ENCODE measurements around the gene CAMTA1.

Gene CAMTA1

DNA sequence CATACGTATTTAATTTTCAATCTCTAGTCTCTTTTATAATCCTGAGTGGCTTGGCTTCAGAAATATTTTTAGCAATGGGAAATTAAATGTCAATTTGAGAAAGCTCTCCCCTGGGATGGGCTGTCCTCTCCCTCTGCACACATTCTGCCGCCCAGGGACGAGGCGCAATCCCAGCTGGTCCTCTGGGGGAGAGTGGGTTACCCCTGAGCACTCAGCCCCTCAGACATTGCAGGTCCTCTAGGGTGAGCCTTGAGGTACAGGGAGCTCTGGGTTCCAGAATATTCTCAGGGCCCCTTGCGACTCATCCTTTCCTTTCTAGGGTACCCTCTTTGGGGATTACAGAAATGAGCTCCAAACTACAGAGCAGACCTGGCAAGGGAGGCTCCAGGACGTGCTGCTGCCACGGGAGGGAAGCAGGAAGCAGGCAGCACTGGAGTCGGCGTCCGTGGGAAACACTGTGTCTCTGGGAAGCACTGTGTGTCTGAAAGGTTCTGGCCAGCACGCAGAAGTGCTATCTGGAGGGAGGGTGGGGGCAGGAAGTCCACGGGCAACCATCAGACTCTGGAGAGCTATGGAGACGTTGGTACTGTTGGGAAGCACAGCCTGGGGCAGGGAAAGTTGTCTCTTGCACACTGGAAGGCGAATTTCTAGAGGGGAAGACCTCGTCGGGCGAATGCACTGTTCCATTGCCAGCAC lies 642.5 kb downstream of the CAMTA1 start:
- DNase-seq: no peak

DNA sequence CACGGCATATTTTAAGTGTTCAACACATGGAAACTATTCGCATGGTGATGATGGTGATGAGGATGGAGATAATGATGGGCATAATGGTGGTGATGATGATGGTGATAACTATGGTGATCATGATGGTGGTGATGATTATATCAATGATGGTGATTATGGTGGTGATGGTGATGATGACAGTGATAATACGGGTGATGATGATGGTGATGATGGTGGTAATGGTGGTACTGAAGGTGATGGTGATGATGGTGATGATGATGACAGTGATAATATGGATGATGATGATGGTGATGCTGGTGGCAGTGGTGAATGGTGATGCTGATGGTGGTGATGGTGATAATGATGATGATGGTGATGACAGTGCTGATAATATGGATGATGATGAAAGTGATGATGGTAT lies 644.0 kb downstream of the CAMTA1 start:
- DNase-seq: no peak

DNA sequence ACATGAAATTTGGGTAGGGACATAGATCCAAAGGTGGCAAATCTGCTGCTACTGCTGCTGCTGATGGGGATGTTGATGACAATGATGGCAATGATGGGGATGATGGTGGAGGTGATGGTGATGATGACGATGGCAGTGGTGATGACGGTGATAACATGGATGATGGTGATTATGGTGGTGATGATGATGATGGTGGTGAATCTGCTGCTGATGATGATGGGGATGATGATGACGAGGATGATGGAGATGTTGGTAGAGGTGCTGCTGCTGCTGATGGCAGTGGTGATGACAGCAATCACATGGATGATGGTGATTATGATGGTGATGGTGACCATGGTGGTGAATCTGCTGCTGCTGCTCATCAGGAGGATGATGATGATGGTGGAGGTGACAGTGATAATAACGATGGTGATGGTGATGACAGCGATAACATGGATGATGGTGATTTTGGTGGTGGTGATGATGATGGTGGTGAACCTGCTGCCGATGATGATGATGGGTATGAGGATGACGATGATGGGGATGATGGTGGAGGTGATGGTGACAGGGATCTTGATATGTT lies 644.9 kb downstream of the CAMTA1 start:
- no peak for DNase-seq

DNA sequence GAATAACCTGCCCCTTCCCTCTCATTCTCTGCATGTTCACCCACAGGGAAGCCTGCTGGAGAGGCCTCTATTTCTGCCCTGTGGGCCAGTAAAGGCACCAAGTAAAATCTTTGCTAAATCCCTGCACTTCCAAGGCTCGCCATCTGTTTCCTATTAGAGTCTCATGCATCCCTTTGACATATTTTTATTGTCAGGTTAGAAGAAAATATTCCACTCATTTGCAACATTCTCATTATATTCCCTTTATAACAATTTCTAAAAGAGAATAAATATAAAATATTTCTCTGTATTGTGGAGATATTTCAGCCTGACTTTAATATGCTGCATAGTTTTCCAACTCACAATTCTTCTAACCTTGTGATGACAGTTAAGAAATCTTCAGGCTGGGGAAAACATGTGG lies 645.4 kb downstream of the CAMTA1 start:
- DNase-seq: no peak

DNA sequence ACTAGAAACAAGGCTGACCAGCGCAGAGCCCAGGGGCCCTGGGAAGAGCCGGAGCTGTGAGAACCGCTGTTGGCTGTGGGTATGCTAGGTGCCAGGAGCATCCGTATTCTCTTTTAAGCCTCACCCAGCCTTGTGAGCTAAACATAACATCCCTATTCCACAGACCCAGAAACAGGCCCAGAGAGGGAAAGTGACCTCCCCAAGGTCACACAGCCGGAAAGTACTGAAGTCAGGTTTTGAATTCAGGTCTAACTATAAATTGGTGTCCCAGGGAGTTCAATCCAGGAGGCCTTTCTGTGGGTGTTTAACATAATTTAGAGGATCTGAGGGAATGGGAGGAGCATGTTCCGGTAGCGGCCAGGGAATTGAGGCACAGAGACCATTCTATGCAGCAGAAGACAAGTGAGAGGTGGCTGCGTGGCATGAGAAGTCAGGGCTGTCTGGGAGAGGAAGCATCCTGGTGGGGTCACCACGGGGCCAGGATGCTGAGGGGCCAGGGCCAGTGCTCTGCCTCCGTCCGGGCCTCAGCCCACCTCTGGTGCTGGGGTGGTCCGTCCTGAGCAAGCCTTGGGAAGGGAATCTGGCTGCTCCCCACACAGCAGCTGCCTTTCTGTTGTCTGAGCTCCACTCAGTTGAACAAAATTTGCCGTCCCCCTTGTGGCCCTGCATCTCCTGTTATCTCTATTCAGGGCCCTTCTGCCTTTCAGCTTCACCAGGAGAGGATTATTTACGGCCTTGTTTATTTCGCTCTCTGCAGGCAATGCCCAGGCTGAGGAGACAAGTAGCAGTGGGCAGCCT lies 647.0 kb downstream of the CAMTA1 start:
- DNase-seq: no peak

DNA sequence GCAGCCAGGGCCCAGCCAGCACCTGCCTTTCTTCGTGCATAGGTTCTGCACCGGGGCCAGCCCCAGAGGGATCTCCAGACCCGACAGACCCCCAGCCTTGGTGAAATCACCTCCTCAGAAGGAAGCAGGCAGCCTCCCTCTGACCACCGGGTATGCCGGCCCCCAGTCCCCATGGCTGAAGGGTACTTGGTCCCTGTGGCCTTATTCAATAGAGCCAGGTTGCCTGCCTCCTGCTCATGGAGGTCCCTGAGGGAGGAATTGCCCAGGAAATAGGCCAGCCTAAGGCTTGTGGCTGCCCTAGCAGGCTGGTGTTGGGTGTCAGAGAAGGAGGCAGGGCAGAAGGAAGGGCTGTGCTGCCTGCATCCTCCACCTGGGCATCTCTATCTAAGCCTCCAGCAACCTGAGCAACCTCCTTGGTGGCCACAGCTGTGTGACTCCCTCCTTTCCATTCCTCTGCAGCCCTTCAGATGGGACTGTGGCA lies 647.7 kb downstream of the CAMTA1 start:
- DNase-seq: no peak

DNA sequence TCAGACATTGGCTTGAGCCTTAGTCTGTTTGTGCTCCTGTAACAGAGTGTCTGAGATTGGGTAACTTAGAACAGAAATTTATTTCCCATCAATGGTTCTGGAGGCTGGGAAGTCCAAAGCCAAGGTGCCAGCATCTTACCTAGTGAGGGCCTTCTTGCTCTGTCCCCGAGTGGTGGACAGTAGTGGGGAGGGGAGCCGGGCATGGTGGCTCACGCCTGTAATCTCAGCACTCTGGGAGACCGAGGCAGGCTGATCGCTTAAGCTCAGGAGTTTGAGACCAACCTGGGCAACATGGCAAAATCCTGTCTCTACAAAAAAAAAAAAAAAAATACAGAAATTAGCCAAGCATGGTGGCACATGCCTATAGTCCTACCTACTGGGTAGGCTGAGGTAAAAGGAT lies 649.3 kb downstream of the CAMTA1 start:
- DNase-seq: no peak

DNA sequence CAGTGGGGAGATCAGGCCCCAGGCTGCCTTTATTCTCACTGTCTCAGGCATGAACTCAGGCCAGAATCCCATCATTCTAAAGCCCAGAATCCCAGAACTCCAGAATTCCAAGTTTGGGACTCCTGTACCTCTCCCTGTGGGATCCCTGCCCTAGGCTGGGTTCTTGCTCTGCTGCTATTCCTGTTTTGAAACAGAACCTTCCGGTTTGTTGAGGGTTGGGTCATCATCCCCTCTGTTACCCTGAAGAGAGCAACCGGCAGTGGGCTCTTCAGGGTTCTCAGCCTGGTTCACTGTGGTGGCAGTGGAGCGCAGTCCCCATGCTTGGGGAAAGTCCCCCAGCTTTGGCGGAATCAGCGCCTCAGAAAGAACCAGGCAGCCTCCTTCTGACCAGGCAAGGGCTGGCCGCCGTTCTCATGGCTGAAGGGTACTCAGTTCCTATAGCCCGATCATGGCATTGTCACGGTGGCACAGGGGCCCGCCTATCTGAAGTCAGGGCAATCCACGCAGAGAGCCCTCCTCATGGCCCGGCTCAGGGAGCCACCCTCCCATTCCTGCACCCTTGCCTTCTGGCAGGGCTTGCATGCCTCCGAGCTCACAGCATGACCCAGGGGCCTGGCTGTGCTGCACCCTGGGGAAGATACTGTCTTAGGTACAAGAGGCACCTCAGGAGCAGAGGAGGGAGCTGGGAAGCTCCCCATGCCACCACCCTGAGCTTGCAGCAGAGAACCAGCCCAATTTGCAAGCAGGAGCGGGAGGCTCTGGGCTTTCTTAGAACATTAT lies 650.2 kb downstream of the CAMTA1 start:
- DNase-seq: no peak

DNA sequence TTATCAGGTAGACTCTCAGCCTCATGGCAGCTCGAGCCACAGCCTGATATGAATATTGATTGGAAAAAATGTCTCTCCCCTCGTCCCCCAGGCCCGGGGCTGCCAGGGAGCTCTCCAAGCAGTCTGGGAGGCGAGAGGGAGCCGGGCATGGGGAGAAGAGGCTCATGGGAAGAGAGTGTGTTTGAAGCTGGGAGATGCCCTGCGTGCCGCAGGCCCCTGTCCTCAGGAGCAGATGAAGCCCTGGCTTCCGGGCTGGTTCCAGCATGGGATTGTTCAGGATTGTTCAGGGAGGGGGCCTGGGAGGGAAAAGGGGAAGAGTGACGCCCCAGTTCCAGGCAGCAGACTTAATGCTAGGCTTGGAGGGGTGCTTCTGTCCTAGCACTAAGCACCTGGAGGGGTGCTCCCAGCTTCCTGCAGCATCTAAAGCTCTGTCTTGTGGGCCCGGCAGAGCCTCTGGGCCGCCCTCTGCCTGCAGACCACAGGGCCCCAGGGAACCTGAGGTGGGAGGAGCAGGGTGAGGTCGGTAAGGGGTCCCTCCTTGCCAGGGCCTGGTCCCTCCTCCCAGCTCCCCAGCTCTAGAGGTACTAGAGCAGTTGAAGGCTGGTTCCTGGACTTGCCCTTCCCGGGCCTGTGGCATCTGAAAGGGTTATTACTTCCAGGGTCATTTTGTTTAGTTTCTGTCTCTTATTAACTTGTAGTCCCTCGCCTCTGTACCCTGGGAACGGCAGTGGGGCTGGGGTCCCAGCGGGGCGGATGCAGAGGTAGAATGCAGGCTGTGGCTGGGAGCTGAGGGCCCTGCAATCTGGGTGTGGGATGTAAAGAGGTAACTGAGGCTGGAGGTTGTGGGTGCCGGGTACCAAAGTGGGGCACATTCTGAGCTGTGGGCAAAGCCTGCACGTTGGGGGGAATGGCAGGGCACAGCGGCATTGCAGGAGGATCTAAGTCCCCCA lies 651.1 kb downstream of the CAMTA1 start:
- no peak for DNase-seq

DNA sequence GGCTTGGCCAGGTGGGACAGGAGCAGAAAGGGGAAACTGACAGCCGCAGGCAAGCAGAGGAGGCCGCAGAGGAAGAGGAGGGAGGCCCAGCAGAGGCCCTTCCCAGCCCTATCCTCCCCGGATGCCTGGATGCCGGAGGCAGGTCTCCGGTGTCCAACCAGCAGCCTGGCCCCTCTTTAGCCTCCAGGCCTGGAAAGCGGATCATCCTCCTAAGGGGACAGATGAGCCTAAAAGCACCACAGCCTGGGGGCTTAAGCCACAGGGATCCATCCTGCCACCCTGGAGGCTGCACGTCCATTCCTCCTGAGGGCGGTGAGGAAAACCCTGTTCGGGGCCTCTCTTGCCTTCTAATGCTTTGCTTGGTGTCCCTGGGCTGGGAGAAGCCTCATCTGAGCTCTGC lies 651.8 kb downstream of the CAMTA1 start:
- no peak for DNase-seq

DNA sequence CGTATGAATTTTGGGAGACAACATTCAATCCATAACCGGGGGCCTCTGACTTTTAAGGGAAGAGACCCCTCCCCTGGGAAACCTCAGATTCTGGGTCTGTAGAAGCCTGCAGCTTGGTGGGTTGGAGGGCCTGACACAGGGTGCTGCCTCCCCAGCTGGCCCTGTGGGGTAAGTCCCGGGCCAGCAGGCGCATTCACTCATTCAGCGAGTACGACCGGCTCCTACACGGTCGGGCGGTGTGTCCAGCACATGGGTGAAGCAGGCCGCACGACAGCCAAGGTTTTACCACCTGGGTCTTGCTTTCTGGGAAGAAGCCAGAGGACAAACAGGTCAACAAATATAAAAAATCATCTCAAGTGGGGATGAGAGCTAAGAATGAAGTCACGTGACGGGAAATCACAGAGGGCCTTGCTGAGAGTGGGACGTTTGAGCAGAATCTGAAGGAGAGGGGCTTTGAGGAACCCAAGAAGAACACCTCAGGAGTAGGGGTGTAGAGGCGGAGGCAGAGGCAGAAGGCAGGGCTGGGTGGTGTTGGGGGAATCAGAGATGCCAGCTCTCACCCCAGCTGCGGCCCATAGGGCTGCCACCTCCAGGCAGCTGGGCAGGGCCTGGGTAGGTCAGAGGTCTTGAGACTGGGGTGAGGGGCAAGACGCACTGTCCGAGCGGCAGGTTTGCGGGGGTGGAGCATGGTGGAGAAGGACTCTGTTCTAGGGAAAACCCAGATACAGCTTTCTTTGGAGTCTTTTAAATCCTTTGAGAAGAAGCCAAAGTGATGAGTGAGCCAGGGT lies 652.5 kb downstream of the CAMTA1 start:
- no peak for DNase-seq

DNA sequence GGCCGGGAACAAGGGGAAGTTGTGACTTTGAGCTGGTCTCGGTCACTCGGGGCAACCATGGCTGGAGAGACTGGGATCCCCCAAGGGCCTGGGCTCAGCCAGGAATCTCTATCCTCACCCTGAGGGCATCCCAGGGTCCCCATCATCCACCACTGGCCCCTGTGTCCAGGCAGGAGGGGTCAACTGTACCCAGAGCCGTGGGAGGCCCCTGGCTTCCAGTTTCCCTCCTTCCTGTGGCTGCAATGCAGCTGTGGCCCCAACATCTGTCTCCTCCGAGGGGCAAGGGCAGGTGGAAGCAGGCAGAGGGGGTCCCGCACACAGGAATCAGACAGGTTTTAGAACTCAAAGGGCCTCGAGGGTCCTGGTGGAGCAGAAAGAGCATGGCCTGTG lies 653.1 kb downstream of the CAMTA1 start:
- DNase-seq: no peak

DNA sequence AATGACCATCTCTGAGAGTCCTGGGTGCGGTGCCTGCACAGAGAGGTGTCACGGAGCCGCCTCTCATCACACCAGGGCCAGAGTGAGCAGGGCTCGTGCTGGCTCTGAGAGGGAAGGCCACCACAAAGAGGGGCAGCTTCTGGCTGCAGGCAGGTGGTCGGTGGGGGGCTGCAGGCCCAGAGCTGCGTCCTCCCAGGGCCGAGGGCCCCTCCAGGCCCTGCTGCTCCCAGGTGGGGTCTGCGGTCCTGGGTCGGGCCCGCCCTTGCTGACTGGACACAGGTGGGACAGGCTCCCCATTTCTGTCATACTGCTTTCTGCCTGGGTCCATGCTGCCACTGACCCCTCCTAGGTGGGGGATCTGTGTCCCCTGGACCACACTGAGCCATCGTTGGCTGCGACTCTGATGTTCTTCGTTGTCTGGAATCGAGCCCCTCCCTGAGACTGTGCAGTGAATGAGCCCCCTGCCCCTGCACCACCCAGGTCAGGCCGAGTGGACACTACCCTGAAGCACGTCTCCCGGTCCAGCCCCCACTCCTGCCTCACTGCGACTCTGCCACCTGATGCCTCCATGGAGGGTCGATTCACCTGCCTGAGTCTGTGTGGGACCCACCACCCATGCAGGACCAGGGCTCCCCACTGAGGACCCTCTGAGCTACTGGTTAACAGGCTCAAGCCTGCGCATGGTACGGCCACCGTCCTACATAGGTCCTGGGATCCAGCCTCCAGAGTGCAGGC lies 653.8 kb downstream of the CAMTA1 start:
- DNase-seq: no peak

DNA sequence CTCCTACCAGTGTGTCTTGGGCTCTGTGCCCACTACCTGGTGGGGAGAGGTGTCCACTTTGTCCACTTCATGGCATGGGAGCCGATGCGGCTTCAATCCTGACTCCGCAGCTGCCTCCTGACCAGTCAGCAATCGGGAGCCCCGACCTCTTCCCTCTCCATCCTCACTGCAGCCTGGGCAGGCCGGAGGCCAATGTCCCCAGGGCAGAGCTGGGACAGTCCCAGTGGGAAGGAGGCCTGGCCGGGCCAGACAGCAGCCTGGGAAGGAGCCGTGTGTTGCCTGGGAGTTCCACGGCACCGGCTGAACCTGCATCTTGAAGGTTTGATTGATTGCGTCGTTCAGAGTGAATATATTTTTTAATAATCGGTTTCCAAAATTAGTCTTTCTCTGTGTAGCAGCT lies 654.9 kb downstream of the CAMTA1 start:
- no peak for DNase-seq

DNA sequence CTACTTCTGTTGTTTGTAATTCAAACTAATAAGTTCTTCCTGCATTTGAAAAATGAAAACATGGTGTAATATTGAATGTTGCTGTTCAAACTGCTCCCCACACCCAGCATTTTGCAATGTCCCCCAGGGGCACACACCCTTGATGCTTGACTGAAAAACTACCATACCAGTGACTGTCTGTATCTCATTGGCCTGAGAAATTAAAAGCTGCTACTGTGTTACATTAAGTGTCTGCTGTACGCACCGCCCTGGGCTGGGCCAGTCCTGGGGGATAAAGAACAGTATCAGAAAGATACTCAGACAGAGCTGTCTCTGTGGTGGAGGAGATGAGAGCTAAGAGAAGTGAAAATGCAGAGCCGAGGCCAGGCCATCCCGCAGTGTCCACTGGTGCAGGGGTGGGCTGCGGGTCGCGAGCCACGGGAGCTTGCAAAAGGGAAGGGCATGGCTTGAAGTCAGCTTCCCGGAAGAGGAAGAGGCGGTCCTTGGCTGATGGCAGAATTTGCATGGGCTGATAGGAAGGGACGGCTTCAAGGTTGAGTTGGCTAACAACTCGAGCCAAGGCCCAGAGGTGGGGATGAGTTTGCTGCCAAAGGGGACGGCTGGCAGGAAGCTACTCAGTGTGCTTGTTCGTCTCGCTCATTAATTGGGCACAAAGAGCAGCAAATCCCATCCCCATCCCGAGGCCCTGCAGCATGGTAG lies 656.0 kb downstream of the CAMTA1 start:
- DNase-seq: no peak

DNA sequence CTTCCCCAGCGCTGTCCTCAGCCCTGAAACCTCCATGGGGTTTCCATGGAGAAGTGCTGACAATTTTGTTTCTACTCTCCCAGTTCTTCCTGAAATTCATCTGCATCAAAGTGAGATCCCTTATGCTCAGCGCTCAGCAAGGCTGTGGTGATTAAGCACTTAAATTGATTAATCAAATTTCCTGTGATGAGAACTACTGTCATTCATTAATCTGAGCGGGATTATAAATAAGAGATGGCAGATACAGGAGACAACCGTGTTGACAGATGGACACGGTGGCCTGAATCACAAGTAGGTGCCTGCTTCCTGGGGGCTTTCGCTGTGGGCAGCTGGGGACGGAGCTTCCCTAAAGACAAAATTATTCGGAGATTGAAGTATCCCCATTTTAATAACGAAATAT lies 656.8 kb downstream of the CAMTA1 start:
- no peak for DNase-seq

DNA sequence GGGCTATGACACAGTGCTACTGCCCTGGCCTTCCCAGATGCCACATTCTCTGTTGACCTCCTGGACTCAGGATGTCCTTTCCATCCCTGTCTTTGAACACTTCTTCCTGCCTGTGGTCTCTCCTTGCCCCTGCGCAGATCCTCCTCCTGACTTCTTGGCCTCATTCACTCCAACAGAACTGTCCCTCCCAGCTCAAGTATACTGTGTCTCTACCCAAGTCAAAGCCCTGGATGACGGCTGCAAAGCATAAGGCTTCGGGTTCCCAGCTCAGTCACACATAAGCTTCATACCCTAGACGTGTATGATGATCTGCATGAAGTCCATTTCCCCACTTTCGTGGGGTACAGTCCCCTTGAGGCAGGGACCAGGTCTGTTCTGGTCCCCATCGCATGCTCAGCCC lies 657.7 kb downstream of the CAMTA1 start:
- no peak for DNase-seq

DNA sequence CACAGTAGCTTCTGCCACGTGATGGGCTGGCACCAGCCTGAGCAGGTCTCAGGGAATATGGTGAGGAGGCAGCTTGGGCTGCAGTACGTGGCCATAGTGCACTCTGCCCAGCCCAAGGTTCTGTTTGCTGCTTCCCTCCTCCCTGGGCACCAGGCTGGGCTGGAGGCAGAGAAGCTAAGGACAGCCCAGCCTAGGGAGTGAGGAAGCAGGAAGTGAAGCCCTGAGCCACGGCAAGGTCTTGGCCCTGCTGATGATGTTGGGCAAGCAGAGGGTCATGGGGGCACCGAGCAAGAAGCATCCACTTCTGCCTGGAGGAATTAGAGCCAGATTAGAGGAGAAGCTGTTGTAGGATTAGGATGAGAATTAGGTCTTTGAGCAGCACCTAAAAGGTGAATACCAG lies 659.1 kb downstream of the CAMTA1 start:
- no peak for DNase-seq

DNA sequence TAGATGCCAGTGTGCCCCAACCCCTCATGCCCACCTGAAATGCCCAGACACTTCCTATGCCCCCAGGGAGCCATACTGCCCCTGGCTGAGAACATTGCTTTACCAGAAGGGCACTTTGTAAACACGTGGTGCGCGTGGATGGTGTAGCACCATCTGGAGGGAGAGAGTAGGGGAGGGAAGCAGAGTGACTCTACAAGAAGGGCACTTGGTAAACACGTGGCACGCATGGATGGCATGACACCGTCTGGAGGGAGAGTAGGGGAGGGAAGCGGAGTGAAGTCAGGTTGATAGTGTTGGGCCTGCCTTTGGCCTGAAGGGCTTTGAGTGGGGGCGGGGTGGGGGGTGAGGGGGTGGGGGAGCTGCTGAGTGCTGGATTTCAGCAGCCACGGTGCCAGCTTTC lies 661.8 kb downstream of the CAMTA1 start:
- no peak for DNase-seq

DNA sequence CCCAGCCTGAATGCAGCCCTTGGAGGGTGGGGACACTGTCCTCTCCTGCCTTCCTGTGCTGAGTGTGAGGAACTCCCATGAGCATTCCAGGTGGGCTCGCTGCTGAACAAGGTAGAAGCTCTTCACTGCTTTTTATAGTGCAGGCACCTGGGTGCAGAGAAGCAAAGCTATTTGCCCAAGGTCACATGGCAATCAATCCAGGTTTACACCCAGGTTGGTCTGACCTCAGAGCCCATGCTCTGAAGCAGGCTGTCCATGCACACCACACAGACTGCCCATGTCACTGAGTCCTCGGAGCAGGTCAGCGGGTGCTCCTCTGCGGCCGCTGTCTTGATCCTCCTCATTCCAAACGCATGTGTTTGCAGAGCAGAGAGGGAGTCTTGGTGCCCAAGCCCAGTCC lies 662.5 kb downstream of the CAMTA1 start:
- no peak for DNase-seq

All from right forelimb (tissue), 1 donor.